Daoy (cell line): ENCODE results near the gene TGM5. TPM values are rescaled to one million over a fixed set of nuclear protein-coding genes. Genes with fewer than 3 reads are reported as not detected.
"Not testable (repeated sequence)": the region's sequence is repeated elsewhere in the genome, so short reads cannot be mapped to it uniquely, and the experiment has no call there.

Experiments used
- DNase-seq: peaks from one replicate; pipeline ENCODE4 v3.0.0-alpha.2; 2015; ENCODE audit warnings: low read depth
- total RNA-seq: library from RNA; depleted of rRNA; stranded (reverse); fragments of >200 nt; shearing (Covaris generic); gene quantifications from 2 replicates; pipeline ENCODE4 v1.2.3, GENCODE V29; 2014

The TGM5 gene
- total RNA-seq, 1 experiment from 2014 or later: not detected

DNA sequence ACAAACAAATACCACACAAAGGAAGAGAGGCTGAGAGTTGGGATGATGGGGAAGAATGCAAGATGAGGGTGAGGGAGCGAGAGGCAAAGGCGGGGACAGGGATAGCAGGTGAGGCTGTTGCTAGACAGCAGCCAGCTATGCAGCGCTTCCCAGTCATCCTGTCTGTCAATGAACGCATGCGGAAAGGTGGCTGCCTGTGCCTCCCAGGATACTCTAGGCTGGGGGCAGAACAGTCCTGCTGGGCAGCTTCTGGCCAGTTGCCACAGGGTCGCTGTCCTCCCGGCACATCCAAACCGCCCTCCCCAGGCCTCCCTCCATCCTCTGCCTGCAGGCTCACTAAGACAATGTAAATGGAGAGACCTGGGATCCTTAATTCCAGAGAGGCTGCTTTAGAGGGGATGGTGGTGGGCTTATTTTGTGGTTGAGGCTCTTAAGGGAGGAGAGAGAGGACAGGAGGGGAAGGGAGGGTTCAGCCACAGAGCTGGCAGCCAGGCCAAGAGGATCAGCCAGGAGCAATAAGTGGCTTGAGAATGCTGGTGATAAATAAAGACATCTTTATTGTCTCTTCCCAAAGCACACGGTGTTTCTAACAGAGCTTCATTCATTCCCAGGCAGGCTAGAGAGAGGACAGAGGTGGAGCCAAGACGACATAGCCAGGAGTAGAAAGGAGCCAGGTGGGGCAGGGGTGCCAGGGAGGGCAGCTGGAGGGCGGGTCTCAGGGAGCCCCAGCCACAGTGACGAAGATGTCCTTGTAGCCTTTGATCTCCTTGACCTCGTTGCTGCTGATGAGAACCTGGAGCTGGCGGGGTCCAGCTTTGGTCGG, 9.2 kb upstream of the TGM5 start:
- no peak for DNase-seq

DNA sequence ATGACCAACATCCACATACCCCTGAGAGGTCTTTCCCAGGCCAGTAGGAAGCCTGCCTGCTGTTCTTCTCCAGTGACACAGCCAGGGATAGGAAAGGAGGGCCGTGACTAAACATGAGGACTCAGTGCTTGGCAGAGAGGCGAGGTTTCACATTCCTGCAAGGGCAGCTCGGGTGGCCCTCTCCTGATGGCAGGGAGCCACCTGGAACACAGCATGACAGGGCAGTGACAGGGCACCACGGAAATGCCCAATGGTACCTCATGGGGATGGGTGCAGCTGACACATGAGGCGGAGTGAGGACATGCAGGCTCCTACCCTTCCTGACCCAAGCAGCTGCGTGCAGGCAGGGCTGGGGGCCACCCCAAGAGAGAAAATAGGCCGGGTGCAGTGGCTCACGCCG, 7.4 kb upstream of the TGM5 start:
- DNase-seq: peak; percentile 54

DNA sequence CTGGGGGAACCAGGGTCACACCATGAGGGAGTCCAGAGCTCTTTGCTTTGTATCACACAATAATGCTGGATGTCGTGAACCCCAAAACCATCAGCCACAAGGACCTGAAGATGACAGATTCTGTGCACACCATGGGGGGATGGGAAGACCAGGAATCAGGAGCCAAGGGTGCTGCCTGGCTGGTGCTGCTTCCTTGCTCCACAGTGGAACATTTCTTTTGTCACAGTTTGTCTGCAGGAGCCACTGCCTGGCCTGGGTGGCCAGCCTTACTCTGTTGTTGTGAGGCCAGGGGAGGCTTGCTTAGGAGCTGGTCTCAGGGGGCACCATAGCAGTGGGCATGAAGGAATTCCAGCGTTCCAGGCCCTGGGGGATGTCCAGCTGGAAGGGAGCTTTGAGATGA, 6.5 kb upstream of the TGM5 start:
- DNase-seq: no peak

DNA sequence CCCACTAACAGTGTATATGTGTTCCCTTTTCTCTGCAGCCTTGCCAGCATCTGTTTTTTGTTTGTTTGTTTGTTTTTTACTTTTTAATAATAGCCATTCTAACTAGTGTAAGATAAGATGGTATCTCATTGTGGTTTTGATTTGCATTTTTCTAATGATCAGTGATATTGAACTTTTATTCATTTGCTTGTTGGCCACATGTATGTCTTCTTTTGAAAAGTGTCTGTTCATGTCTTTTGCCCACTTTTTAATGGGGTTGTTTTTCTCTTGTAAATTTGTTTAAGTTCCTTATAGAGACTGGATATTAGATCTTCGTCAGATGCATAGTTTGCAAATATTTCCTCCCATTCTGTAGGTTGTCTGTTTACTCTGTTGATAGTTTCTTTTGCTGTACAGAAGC, 5.2 kb upstream of the TGM5 start:
- DNase-seq: not testable (repeated sequence)

DNA sequence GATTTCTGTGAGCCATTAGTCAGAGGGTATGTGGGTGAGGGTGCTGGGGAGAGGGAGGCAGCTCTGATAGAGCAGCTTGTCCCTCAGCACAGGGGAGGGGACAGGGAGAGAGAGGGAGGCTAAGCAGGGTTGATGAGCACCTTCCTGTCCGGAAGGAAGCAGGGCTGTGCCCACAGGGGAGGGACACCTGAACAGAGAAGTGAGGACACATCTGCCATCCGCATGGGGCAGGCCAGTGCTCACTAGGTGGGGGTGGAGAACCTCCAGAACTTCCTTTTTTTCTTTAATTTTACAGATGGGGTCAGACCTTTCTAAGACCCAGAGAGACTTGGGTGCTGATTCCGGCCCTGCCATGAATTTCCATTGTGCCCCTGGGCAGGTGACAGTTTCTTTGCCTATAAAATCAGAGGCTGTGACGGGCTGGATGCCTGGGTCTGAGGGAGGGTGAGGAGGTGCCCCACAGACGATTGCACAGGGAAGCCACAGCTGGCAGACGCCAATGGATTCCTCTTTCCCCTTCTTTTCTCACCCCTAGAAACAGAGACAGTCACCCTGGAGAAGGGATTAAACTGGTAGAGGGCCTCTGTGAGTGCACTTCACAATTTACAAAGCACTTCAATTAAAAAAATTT, 4.1 kb upstream of the TGM5 start:
- no peak for DNase-seq

- DNase-seq: no peak
Observed at GRCh38 chr15:43270113-43270665, 3.5 kb upstream of the TGM5 start.

- DNase-seq: peak; percentile 33
Observed at GRCh38 chr15:43268111-43269105, 1.7 kb upstream of the TGM5 start.

GRCh38 chr15:43267439-43267838, 711 bp upstream of the TGM5 start:
- DNase-seq: no peak

DNA sequence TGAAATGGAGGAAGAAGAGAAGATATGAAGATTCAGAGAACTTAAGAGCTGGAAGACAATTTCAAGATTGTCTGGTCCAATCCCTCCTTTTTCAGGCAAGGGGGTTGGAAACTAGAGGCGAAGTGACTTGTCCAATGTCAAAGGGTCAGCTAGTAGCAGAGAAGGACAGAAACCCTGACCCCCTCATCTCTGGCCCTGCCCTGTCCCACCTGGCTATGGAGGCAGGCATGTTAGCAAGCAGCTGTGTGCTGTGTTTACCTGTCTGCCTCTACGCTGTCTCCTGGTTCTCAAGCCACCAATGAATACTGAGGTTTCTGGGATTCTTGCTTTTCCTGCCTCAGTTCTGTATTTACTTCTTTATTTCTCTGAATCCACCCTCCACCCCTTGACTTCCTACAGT, 342 bp downstream of the TGM5 start:
- DNase-seq: no peak

DNA sequence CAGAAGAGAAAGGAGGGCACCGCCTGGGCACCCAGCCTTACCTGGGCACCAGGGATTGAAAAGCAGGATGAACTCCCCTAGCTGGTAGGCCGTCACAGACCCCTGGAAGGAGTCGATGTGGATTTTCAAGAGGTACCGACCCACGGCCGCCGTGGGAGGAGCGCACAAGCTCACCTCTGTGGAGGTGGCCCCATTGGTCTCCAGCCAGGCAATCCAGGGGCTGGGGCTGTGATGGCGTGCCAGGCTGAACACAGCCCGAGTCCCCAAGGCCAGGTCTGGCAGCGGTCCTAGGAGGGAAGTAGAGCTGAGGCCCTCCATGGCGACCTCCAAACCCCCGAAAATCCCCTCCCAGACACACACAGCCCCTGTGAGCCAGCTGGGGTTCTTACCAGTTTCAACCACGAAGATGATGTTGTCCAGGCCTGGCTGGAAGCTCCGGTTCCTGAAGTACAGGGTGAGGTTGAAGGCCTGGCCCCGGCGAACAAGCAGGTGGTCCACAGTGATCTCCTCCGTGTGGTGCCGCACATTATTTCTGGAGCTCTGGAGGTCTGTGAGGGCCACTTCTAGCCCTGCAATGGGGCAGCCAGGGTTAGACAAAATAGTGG, 6.6 kb downstream of the TGM5 start:
- no peak for DNase-seq

DNA sequence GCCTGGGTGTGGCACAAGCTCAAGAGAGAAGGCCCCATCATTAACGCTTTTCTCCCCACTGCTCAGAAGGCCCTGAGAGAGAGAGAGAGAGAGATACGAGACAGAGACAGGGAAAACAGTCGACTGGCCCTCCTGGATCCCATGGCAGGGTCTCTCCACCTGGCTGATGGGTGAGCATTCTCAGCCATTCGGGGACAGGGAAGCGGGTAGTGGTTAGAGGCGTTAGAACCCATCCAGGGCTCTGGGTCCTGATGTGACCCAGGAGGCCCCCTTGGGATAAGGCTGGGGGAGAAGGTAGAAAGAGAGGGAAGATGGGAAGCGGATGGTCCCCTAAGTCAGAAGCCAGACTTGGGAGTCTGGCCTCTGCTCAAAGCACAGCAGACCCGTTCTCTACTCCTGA, 7.9 kb downstream of the TGM5 start:
- no peak for DNase-seq

DNA sequence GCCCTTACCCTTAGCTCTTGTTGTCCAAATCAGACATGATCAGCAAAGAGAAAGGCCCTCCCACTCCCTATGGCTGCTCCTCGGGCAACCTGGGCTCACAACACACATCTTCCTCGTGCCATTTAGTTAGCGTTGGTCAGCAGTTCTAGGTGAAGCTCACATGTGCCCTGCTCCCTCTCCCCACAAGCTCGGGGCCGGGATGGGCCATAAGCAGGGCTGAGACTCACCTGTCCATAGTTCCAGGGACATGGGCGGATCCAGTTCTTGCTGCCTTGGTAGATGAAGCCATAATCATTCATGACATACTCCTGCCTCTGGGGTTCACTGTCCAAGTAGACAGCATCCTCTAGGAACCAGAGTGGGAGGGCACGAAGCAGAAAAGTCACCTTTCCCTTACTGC, 10.4 kb downstream of the TGM5 start:
- no peak for DNase-seq

- no peak for DNase-seq
Observed at GRCh38 chr15:43255376-43255775, 11.4 kb downstream of the TGM5 start.

DNA sequence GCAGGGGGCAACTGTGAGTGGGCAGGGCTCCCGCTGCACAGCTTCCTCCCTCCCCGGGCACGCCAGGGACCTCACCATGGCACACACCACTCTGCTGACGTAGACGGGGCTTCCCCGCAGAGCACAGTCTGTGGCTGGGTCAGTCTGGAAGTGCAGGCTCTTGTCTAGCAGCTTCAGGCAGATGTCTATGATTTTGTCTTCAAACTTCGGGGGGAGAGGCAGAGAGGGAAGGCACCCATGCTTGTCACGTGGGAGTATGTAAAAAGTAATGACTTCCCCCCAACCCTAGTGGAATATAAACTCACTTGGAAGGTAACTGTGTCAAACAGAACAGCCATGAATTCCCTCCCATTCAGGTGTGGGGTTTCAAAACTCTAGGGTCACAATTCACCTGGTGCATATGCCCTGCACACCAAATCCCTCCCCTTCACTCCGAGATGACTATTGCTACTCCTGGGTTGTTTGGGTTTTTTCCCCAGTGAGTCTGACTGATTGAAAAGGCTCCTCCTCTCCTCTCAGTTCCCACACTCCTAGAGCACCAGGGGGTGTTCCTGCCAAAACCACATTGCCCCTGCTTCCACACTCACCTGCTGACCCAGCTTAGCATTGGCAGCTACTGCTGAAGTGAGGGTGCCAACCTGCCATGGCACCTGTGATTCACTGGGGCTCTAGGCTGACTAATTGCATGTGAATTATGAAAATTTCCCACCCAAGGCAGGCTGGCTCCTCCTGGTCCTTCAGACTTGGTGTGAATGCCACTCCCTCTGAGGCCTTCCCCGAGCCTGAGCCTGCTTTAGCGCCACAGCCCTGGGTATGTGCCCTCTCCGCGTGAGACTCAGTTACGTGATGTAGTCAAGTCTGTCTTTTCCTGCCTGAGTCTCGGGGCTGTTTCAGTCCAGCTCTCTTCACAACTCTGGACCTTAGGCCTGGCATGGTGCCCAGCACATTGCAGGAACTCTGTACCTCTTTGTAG, 13.0 kb downstream of the TGM5 start:
- DNase-seq: peak; percentile 90

DNA sequence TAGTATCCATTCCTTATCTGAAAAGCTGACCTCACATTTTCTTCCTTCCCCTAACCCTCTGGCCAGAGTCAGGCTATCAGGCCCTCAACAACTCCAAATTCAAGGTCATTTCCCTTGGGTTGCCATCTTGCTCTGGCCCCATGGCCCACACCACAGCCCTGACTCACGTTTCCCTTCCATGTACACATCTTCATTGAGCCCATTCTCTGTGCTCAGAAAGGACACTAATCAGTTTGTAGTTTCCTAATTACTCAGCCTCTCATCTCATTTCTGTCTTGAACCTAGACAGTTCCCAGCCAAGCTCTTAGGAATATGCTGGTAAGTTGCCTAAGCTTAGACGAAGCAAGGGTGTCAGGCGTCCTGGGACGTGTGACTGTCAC, 14.9 kb downstream of the TGM5 start:
- DNase-seq: peak; percentile 26

- DNase-seq: no peak
Observed at GRCh38 chr15:43251185-43251870, 15.4 kb downstream of the TGM5 start.

- no peak for DNase-seq
Observed at GRCh38 chr15:43250785-43251184, 15.9 kb downstream of the TGM5 start.

GRCh38 chr15:43249699-43250203, 17.0 kb downstream of the TGM5 start:
- DNase-seq: peak; percentile 97

- DNase-seq: no peak
Observed at GRCh38 chr15:43249236-43249635, 17.5 kb downstream of the TGM5 start.
